Mucosa of stomach (tissue), 1 donor: ENCODE measurements around the gene MARCHF3.
A peak's percentile ranks its signal among the peaks of the same experiment; 100 is the strongest.
"Not testable (repeated sequence)": the region's sequence is repeated elsewhere in the genome, so short reads cannot be mapped to it uniquely, and the experiment has no call there.

ENCODE experiments used
- H3K27me3 ChIP-seq: one replicate; pipeline ENCODE4 v1.7.0; 2013; ENCODE audit warnings: mild to moderate bottlenecking, low read length; ENCODE audit not compliant: control insufficient read depth, insufficient read depth
- H3K36me3 ChIP-seq: one replicate; pipeline ENCODE4 v1.7.0; 2013; ENCODE audit warnings: low read length; ENCODE audit not compliant: control insufficient read depth, insufficient read depth
- H3K4me1 ChIP-seq: one replicate; pipeline ENCODE4 v1.7.0; 2013; ENCODE audit warnings: mild to moderate bottlenecking, low read length; ENCODE audit not compliant: control insufficient read depth, insufficient read depth
- H3K4me3 ChIP-seq: one replicate; pipeline ENCODE4 v1.7.0; 2013; ENCODE audit warnings: low read length
- H3K9ac ChIP-seq: one replicate; pipeline ENCODE4 v1.7.0; 2013; ENCODE audit warnings: mild to moderate bottlenecking, low read length, moderate library complexity
- H3K9me3 ChIP-seq: one replicate; pipeline ENCODE4 v1.7.0; 2013; ENCODE audit warnings: mild to moderate bottlenecking, low read length, moderate library complexity; ENCODE audit not compliant: control insufficient read depth
- donor health status: Pancreatic carcinoma.

Gene MARCHF3

GRCh38 chr5:127063257-127063913 lies 33.0 kb upstream of the MARCHF3 start:
- no peak overlapping the region for H3K4me3 ChIP-seq
- no peaks in the 10 kb centered on the region for H3K27me3 ChIP-seq
- H3K9me3 ChIP-seq, result no peaks in the 10 kb centered on the region
- no peak overlapping the region for H3K9ac ChIP-seq
- no peaks in the 10 kb centered on the region for H3K36me3 ChIP-seq
- peaks cover 13% of the 10 kb centered on the region for H3K4me1 ChIP-seq

DNA sequence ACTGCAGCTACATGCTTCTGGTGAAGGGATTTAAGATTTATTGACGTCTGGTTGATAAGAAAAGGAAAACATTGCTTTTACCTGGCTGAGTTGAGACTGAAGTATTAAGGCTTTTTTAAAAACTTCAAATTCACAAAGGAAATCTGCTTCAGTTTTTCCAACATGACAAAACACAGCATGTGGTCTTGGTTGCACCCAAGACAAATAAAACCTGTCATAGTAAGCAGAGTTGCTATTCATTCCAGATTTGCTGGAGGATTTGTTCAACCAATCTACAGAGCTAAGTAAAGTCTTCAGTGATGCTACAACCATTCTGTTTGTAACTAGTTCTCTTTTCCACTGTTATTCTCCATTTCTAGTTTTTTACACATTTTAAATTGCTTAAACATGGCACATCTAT lies 31.6 kb upstream of the MARCHF3 start:
- Histone ChIP-seq H3K4me1 (peaks cover 13% of the 10 kb centered on the region), H3K4me3 (no peak overlapping the region), H3K27me3 (no peaks in the 10 kb centered on the region), H3K9ac (no peak overlapping the region), H3K36me3 (no peaks in the 10 kb centered on the region), H3K9me3 (no peaks in the 10 kb centered on the region)

- H3K27me3 ChIP-seq, result no peaks in the 10 kb centered on the region
- no peaks in the 10 kb centered on the region for H3K9me3 ChIP-seq
- no peak overlapping the region for H3K4me3 ChIP-seq
- no peak overlapping the region for H3K9ac ChIP-seq
- H3K36me3 ChIP-seq, result no peaks in the 10 kb centered on the region
- H3K4me1 ChIP-seq, result peaks cover 13% of the 10 kb centered on the region
Measured at GRCh38 chr5:127061537-127061936, 31.2 kb upstream of the MARCHF3 start.

DNA sequence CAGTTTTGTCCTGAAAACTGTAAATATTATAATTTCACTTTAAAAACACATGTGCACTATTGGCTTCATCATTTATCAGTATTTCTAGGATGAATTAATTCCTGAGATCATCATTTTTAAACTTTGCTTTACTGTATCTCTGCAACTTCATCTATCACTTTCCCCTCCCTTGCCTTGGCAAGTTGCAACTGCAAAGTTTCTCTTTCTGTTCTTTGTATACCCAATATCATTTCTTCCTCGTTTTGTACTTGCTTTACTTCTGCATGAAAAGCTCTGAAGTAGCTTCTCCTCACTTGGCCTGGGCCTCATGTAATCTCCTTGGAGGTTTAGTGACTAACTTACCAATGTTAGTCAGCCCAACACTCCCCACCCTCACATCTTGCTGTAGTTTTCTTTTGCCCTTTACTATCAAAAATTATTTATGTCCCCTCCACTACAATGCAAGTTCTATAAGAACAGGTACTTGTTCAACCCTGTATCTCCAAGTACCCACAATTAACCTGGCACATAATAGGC lies 30.2 kb upstream of the MARCHF3 start:
- Histone ChIP-seq H3K36me3 (no peaks in the 10 kb centered on the region), H3K4me1 (peaks cover 13% of the 10 kb centered on the region), H3K27me3 (no peaks in the 10 kb centered on the region), H3K9me3 (no peaks in the 10 kb centered on the region), H3K9ac (no peak overlapping the region), H3K4me3 (no peak overlapping the region)

DNA sequence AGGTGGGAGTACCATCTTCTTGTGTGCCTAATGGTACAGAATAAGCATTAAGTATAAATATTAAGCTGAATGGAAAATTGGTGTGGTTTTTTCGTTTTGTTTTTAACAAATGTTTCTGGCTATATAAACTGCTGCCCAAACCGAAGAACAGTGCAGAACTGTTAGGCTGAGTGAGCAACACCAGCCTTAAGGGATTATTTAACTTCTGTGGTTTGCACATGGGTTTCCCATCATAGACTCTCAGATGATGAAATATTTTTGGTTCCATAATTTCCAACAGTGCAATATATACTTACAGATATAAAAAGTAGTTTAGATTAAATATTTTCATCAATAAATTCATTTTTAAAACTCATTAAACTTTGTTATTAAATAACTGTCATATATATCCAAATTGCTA lies 26.5 kb upstream of the MARCHF3 start:
- Histone ChIP-seq H3K27me3 (no peaks in the 10 kb centered on the region), H3K4me1 (peaks cover 10% of the 10 kb centered on the region), H3K9ac (no peak overlapping the region), H3K9me3 (no peaks in the 10 kb centered on the region), H3K36me3 (no peaks in the 10 kb centered on the region), H3K4me3 (no peak overlapping the region)

DNA sequence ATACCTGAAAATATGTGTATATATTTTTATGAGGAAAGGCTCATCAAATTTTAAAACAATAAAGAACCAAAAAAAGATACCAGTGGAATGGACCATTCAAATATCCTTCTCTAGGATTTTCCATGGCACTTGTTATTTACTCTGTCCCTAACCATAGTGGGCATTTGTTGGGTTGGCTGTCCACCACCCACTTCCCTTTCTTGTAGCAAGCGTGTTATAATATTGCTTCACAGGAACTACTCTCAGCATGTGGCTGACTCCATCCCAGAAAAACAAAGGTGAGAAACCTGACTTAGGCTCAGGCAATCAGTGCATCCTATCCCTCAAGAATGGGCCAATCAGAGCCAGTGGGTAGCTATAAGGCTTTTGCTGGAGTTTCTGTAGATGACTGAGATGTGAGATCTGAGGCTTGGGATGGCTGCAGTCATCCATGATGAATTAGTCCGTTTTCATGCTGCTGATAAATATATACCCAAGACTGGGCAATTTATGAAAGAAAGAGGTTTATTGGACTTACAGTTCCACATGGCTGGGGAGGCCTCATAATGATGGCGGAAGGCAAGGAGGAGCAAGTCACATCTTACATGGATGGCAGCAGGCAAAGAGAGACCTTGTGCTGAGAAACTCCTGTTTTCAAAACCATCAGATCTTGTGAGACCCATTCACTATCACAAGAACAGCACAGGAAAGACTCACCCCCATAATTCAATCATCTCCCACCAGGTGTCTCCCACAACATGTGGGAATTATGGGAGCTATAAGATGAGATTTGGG lies 25.7 kb upstream of the MARCHF3 start:
- Histone ChIP-seq H3K9ac (no peak overlapping the region), H3K4me3 (no peak overlapping the region), H3K27me3 (no peaks in the 10 kb centered on the region), H3K4me1 (peaks cover 5% of the 10 kb centered on the region), H3K9me3 (no peaks in the 10 kb centered on the region), H3K36me3 (no peaks in the 10 kb centered on the region)

DNA sequence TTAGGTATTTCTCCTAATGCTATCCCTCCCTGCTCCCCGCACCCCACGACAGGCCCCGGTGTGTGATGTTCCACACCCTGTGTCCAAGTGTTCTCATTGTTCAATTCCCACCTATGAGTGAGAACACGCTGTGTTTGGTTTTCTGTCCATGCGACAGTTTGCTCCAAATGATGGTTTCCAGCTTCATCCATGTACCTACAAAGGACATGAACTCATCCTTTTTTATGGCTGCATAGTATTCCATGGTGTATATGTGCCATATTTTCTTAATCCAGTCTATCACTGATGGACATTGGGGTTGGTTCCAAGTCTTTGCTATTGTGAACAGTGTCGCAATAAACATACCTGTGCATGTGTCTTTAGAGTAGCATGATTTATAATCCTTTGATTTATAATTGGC lies 23.2 kb upstream of the MARCHF3 start:
- H3K9me3 ChIP-seq, H3K4me3 ChIP-seq, H3K36me3 ChIP-seq, H3K4me1 ChIP-seq, H3K9ac ChIP-seq, H3K27me3 ChIP-seq: not testable (repeated sequence)

DNA sequence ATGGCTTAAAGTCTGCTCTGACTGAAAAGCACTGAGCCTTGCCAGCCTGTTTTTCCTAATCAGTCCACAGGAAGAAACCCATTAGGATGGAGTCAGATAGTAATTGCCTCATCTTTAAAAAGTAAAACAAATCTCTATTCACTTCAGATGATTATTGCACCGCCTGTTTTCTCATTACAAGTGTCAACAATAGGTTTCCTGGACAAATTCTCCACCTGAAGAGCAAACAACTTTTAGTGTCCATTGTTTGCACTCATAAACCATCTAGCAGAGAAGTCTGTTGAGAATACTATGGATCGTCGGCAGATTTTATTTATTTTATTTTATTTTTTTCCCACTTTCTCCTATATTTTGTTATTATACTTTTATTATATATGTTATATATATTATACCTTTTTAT lies 22.7 kb upstream of the MARCHF3 start:
- H3K9me3 ChIP-seq, result no peaks in the 10 kb centered on the region
- H3K4me3 ChIP-seq, result no peak overlapping the region
- H3K4me1 ChIP-seq, result no peaks in the 10 kb centered on the region
- no peaks in the 10 kb centered on the region for H3K36me3 ChIP-seq
- H3K27me3 ChIP-seq, result no peaks in the 10 kb centered on the region
- no peak overlapping the region for H3K9ac ChIP-seq

DNA sequence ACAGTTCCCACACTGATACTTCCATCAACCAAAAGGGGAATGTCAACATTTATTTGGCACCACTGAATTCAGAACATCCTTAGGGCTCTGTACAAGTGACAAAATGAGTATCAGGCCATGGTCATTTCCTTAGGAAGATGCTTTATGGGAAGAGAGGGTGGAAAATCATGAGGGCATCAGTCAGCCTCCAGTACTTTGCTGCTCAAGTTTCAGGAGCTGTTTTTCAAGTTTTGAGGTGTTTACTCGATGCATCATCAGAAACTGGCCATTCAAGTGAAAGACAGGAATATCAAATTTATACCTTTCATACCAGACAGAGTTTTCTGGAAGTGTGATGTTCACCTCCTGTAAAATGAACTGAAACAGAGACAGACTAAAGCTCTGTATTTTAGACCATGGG lies 21.2 kb upstream of the MARCHF3 start:
- H3K36me3 ChIP-seq, result no peaks in the 10 kb centered on the region
- H3K4me3 ChIP-seq, result no peak overlapping the region
- no peaks in the 10 kb centered on the region for H3K27me3 ChIP-seq
- H3K9me3 ChIP-seq, result no peaks in the 10 kb centered on the region
- H3K4me1 ChIP-seq, result no peaks in the 10 kb centered on the region
- H3K9ac ChIP-seq, result no peak overlapping the region

DNA sequence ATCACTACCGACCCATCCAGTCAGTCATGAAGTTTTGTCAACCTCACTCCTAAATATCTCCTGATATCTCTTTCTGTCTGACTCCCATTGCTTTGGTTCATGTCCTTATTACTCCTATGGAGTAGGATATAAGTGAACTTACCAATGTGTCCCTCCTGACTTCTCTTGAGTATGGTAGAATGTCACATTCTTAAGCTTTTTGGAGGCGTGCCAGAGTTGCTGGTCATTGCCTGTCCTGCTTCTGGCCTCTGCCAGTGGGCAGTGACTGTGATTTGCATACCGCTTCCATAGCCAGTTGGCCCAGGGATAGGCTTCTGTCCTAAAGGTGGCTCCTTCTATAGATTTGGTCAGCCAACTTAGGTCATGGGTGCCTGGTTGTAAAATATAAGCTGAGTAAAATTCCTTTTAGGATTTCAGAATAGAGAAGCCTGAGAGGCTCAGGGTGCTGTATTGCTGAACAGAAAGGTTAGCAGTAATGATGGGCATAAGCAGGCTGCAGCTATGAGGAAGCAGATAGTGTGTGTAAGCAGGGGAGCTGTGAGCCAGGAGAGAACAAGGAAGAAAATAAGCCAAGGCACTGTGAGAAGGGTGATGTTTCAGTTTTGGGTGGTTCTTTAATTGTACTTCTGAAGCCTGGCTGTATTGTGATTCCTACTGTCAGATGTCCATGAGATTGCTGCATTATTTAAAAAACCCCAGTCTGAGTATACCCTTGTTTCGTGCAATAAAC lies 16.1 kb upstream of the MARCHF3 start:
- no peak overlapping the region for H3K4me3 ChIP-seq
- H3K4me1 ChIP-seq, result peaks cover 7% of the 10 kb centered on the region
- H3K9ac ChIP-seq, result no peak overlapping the region
- H3K9me3 ChIP-seq, result no peaks in the 10 kb centered on the region
- H3K36me3 ChIP-seq, result no peaks in the 10 kb centered on the region
- no peaks in the 10 kb centered on the region for H3K27me3 ChIP-seq

- H3K4me3 ChIP-seq, result no peak overlapping the region
- H3K4me1 ChIP-seq, result peaks cover 12% of the 10 kb centered on the region
- H3K27me3 ChIP-seq, result no peaks in the 10 kb centered on the region
- H3K9me3 ChIP-seq, result no peaks in the 10 kb centered on the region
- no peaks in the 10 kb centered on the region for H3K36me3 ChIP-seq
- H3K9ac ChIP-seq, result no peak overlapping the region
Measured at GRCh38 chr5:127042593-127042992, 12.2 kb upstream of the MARCHF3 start.

GRCh38 chr5:127041571-127041970 lies 11.2 kb upstream of the MARCHF3 start:
- no peaks in the 10 kb centered on the region for H3K9me3 ChIP-seq
- H3K9ac ChIP-seq, result peak overlapping the region; percentile 36
- no peaks in the 10 kb centered on the region for H3K27me3 ChIP-seq
- peaks cover 12% of the 10 kb centered on the region for H3K4me1 ChIP-seq
- peak overlapping the region; percentile 39 for H3K4me3 ChIP-seq
- H3K36me3 ChIP-seq, result no peaks in the 10 kb centered on the region
